Measurements from ENCODE around the gene TBX20. TPM values are rescaled to one million over a fixed set of nuclear protein-coding genes. Genes with fewer than 3 reads are reported as not detected.

The TBX20 gene
- total and polyA plus RNA-seq, 2 of the 8 experiments (the other 6 are each of a cell fraction or from before 2014, with no cell fraction given): 0.08 to 0.26 TPM

DNA sequence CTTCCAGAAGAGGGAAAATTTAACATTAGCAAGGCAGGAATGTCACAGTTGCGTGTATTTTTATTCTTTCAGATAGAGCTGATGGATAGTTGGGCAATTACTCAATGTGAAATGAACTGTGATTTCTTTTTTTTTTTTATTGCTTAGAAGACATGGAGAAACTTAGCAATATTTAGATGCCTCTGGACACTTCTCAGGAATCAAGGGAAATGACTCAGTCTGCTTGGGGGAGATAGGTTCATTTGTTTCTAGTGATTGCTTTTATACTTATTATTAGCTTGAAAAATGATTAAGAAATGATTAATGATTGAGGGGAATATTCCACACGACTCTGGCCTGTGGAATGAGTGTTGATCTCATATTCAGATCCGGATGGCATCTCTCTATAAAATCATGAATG, 33.1 kb upstream of the TBX20 start (continued):
- TF ChIP-seq, protein P1, sequence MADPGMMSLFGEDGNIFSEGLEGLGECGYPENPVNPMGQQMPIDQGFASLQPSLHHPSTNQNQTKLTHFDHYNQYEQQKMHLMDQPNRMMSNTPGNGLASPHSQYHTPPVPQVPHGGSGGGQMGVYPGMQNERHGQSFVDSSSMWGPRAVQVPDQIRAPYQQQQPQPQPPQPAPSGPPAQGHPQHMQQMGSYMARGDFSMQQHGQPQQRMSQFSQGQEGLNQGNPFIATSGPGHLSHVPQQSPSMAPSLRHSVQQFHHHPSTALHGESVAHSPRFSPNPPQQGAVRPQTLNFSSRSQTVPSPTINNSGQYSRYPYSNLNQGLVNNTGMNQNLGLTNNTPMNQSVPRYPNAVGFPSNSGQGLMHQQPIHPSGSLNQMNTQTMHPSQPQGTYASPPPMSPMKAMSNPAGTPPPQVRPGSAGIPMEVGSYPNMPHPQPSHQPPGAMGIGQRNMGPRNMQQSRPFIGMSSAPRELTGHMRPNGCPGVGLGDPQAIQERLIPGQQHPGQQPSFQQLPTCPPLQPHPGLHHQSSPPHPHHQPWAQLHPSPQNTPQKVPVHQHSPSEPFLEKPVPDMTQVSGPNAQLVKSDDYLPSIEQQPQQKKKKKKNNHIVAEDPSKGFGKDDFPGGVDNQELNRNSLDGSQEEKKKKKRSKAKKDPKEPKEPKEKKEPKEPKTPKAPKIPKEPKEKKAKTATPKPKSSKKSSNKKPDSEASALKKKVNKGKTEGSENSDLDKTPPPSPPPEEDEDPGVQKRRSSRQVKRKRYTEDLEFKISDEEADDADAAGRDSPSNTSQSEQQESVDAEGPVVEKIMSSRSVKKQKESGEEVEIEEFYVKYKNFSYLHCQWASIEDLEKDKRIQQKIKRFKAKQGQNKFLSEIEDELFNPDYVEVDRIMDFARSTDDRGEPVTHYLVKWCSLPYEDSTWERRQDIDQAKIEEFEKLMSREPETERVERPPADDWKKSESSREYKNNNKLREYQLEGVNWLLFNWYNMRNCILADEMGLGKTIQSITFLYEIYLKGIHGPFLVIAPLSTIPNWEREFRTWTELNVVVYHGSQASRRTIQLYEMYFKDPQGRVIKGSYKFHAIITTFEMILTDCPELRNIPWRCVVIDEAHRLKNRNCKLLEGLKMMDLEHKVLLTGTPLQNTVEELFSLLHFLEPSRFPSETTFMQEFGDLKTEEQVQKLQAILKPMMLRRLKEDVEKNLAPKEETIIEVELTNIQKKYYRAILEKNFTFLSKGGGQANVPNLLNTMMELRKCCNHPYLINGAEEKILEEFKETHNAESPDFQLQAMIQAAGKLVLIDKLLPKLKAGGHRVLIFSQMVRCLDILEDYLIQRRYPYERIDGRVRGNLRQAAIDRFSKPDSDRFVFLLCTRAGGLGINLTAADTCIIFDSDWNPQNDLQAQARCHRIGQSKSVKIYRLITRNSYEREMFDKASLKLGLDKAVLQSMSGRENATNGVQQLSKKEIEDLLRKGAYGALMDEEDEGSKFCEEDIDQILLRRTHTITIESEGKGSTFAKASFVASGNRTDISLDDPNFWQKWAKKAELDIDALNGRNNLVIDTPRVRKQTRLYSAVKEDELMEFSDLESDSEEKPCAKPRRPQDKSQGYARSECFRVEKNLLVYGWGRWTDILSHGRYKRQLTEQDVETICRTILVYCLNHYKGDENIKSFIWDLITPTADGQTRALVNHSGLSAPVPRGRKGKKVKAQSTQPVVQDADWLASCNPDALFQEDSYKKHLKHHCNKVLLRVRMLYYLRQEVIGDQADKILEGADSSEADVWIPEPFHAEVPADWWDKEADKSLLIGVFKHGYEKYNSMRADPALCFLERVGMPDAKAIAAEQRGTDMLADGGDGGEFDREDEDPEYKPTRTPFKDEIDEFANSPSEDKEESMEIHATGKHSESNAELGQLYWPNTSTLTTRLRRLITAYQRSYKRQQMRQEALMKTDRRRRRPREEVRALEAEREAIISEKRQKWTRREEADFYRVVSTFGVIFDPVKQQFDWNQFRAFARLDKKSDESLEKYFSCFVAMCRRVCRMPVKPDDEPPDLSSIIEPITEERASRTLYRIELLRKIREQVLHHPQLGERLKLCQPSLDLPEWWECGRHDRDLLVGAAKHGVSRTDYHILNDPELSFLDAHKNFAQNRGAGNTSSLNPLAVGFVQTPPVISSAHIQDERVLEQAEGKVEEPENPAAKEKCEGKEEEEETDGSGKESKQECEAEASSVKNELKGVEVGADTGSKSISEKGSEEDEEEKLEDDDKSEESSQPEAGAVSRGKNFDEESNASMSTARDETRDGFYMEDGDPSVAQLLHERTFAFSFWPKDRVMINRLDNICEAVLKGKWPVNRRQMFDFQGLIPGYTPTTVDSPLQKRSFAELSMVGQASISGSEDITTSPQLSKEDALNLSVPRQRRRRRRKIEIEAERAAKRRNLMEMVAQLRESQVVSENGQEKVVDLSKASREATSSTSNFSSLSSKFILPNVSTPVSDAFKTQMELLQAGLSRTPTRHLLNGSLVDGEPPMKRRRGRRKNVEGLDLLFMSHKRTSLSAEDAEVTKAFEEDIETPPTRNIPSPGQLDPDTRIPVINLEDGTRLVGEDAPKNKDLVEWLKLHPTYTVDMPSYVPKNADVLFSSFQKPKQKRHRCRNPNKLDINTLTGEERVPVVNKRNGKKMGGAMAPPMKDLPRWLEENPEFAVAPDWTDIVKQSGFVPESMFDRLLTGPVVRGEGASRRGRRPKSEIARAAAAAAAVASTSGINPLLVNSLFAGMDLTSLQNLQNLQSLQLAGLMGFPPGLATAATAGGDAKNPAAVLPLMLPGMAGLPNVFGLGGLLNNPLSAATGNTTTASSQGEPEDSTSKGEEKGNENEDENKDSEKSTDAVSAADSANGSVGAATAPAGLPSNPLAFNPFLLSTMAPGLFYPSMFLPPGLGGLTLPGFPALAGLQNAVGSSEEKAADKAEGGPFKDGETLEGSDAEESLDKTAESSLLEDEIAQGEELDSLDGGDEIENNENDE (IDR thresholded peaks at IDR 0.05; ENCODE audit: insufficient replicate concordance, low read length): no peak

Measured in H1 (cell line).